Colonic mucosa (tissue), 4 donors: ENCODE data around the gene SBNO1. TPM values are rescaled to one million over a fixed set of nuclear protein-coding genes. Genes with fewer than 3 reads are reported as not detected.

Experiments
- DNase-seq: peaks from one replicate; pipeline ENCODE4 v3.0.0-alpha.2; 2020
- H3K27ac ChIP-seq: fragments of 200-600 bp; one replicate; pipeline ENCODE4 v1.8.0; 2021
- H3K27me3 ChIP-seq: fragments of 200-600 bp; one replicate; pipeline ENCODE4 v1.8.0; 2021
- H3K36me3 ChIP-seq: fragments of 200-600 bp; one replicate; pipeline ENCODE4 v1.8.0; 2021
- H3K4me1 ChIP-seq: fragments of 200-600 bp; one replicate; pipeline ENCODE4 v1.8.0; 2021; ENCODE audit warnings: mild to moderate bottlenecking
- H3K4me3 ChIP-seq: fragments of 200-600 bp; one replicate; pipeline ENCODE4 v1.8.0; 2021
- H3K9ac ChIP-seq, 2 donors: one replicate each; pipeline ENCODE4 v1.7.0; 2013; ENCODE audit warnings: control low read depth in 2 of 2, low read depth in 2 of 2, low read length in 2 of 2
- H3K9me3 ChIP-seq: fragments of 200-600 bp; one replicate; pipeline ENCODE4 v1.8.0; 2021
- CTCF ChIP-seq: fragments of 200-600 bp; IDR thresholded peaks from one replicate; pipeline ENCODE4 v1.8.0; 2022; ENCODE audit warnings: antibody characterized with exemption, mild to moderate bottlenecking
- intact Hi-C: fragments of 100-400 bp; cut with DNase I; formaldehyde crosslinking; loops from one replicate; pipeline ENCODE4 v1.14.1; 2022
- total RNA-seq, 2 donors: library from RNA; stranded (reverse); fragmentation: NEBNext Ultra II Directional in 1 of 2; extraction: Animal tissue kit (Norgen Biotek cat#: 25700) in 1 of 2; gene quantifications; one replicate each; pipeline ENCODE4 v1.2.1, GENCODE V29; 2021
- donor health status: healthy.
- donor health status: DM: no; HTN: no; CAD: no.
- donor health status: DM: no; HTN: no; CAD: no.

The SBNO1 gene
- total RNA-seq, 2 donors from 2014 or later: 36.5 to 37.3 TPM

DNA sequence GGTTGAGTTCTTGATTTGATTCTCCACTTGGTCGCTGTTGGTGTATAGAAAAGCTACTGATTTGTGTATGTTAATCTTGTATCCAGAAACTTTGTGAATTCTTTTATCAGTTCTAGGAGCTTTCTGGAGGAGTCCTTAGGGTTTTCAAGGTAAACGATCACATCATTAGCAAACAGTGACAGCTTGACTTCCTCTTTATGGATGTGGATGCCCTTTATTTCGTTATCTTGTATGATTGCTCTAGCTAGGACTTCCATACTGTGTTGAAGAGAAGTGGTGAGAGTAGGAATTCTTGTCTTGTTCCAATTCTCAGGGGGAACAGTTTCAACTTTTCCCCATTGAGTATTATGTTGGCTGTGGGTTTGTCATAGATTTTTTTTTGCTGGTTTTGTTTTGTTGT lies 119.0 kb downstream of the SBNO1 start:
- Histone ChIP-seq H3K36me3 (no peaks in the 10 kb centered on the region), H3K4me1 (no peaks in the 10 kb centered on the region), H3K27ac (no peak overlapping the region), H3K9me3 (no peaks in the 10 kb centered on the region), H3K27me3 (no peaks in the 10 kb centered on the region), H3K4me3 (no peak overlapping the region), H3K9ac (no peak overlapping the region)
- no peak for DNase-seq
- no peak for TF ChIP-seq CTCF
- intact Hi-C loops: no loop called here

DNA sequence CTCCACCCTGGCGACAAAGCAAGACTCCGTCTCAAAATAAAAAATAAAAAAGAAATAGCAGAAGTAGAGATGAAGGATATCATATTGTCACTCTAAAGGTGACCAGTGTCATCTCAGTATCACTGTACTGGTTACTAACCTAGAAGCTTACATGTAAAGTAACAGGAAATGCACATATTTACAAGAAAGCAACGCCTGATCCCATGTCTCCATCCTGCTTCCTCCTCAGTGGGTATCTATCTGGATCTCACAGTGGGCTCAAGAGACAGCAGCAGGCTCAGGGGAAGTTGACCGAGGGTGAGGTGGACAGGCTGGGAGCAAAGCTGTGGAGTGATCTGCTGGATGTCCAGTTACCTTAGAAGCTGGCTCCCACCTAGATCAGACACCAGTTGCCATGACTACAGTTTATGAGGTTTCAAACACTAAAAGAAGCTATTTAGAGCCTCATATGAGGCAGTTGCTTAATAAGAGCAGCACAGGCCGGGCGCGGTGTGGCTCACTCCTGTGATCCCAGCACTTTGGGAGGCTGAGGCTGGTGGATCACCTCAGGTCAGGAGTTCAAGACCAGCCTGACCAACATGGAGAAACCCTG lies 120.9 kb downstream of the SBNO1 start:
- Histone ChIP-seq H3K9ac (no peak overlapping the region), H3K27me3 (no peaks in the 10 kb centered on the region), H3K4me3 (no peak overlapping the region), H3K27ac (no peak overlapping the region), H3K36me3 (no peaks in the 10 kb centered on the region), H3K4me1 (no peaks in the 10 kb centered on the region), H3K9me3 (no peaks in the 10 kb centered on the region)
- no peak for DNase-seq
- TF ChIP-seq CTCF: no peak
- intact Hi-C loops: no loop called here

- Histone ChIP-seq H3K27me3 (no peaks in the 10 kb centered on the region), H3K9me3 (no peaks in the 10 kb centered on the region), H3K4me1 (no peaks in the 10 kb centered on the region), H3K27ac (no peak overlapping the region), H3K9ac (no peak overlapping the region), H3K4me3 (no peak overlapping the region), H3K36me3 (no peaks in the 10 kb centered on the region)
- no peak for TF ChIP-seq CTCF
- intact Hi-C loops: no loop called here
- DNase-seq: no peak
Measured at GRCh38 chr12:123242116-123242904, 122.3 kb downstream of the SBNO1 start.

Other genes with a start within 250 kb of the SBNO1 start
- gene PITPNM2, start 213.8 kb downstream of the SBNO1 start, total RNA-seq: 10 to 100 TPM in 1 of 2 donors, 1 to 10 TPM in 1; 9.3 to 17.4 TPM
- 10 to 100 TPM; 15.5 to 35.7 TPM for gene MPHOSPH9, start 131.7 kb downstream of the SBNO1 start, total RNA-seq
- 10 to 100 TPM; 10.6 to 17.4 TPM for gene MTRFR, start 131.4 kb downstream of the SBNO1 start, total RNA-seq
- 100 to 1,000 TPM in 1 of 2 donors, 10 to 100 TPM in 1; 65.6 to 101 TPM for gene CDK2AP1, start 93.0 kb downstream of the SBNO1 start, total RNA-seq
- 10 to 100 TPM; 38.2 to 59.3 TPM for gene KMT5A, start 19.3 kb upstream of the SBNO1 start, total RNA-seq
- 1 to 10 TPM in 1 of 2 donors, under 1 TPM in 1; 0.96 to 2.1 TPM for gene RILPL2, start 71.8 kb upstream of the SBNO1 start, total RNA-seq
- 10 to 100 TPM; 17.4 to 23.2 TPM for gene SNRNP35, start 93.3 kb upstream of the SBNO1 start, total RNA-seq
- gene RILPL1, start 168.9 kb upstream of the SBNO1 start, total RNA-seq: 1 to 10 TPM; 2.6 to 5.0 TPM
- 100 to 1,000 TPM; 297 to 381 TPM for gene TMED2, start 219.7 kb upstream of the SBNO1 start, total RNA-seq
- 10 to 100 TPM in 1 of 2 donors, 1 to 10 TPM in 1; 8.1 to 19.7 TPM for gene DDX55, start 237.3 kb upstream of the SBNO1 start, total RNA-seq